Measurements from ENCODE around the gene CPEB3. TPM values are rescaled to one million over a fixed set of nuclear protein-coding genes. Genes with fewer than 3 reads are reported as not detected.

The CPEB3 gene
- total and polyA plus RNA-seq, 9 of the 15 experiments (the other 6 are each of a cell fraction or from before 2014, with no cell fraction given) = 0.15 to 1.2 (median 0.51) TPM

DNA sequence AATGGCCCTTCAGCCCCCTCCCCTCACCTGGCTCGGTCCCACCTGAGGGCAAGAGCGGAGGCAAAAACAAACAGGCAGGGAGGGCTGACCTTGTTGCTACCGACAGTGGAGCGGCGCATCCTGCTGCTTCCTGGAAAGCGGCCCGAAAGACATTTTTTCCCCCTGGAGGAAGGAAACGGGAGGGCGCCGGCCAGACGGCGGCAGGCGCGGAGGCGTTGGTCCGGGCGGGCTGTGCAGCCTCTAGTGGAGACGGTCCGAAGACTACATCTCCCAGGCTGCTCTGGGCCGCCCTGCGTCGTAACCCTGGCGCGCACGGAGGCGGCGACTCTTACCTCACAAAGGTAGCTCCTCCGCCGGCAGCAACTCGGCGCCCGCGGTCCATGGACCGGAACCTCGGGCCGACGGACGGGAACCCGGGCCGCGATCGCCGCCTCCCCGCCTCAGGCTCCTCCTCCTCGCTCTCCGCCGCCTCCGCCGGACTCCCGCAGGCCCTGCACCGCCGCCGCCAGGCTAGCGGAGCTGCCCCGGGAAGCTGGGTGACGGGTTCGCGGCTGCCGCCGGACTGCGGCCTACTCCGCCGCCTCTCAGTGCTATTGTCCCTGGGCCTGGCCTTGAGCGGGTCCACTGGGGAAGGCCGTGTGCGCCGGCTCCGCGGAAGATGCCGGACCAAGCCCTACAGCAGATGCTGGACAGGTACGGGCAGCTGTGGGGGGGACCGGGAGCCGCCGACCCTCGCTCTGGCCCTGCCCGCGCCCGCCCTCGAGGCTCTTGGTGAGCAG, at the start of gene CPEB3, which contains the start of gene MARCHF5 (continued):
- TF ChIP-seq, protein P1, sequence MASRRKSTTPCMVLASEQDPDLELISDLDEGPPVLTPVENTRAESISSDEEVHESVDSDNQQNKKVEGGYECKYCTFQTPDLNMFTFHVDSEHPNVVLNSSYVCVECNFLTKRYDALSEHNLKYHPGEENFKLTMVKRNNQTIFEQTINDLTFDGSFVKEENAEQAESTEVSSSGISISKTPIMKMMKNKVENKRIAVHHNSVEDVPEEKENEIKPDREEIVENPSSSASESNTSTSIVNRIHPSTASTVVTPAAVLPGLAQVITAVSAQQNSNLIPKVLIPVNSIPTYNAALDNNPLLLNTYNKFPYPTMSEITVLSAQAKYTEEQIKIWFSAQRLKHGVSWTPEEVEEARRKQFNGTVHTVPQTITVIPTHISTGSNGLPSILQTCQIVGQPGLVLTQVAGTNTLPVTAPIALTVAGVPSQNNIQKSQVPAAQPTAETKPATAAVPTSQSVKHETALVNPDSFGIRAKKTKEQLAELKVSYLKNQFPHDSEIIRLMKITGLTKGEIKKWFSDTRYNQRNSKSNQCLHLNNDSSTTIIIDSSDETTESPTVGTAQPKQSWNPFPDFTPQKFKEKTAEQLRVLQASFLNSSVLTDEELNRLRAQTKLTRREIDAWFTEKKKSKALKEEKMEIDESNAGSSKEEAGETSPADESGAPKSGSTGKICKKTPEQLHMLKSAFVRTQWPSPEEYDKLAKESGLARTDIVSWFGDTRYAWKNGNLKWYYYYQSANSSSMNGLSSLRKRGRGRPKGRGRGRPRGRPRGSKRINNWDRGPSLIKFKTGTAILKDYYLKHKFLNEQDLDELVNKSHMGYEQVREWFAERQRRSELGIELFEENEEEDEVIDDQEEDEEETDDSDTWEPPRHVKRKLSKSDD (conservative IDR thresholded peaks at IDR 0.05; ENCODE audit: low read length) = no peak
- TF ChIP-seq E2F4 (CRISPR knock-in tag; IDR thresholded peaks at IDR 0.05; ENCODE audit: low read depth) = no peak
- TF ChIP-seq ZNF696 (CRISPR knock-in tag; conservative IDR thresholded peaks at IDR 0.05) = no peak
- TF ChIP-seq, protein P2, sequence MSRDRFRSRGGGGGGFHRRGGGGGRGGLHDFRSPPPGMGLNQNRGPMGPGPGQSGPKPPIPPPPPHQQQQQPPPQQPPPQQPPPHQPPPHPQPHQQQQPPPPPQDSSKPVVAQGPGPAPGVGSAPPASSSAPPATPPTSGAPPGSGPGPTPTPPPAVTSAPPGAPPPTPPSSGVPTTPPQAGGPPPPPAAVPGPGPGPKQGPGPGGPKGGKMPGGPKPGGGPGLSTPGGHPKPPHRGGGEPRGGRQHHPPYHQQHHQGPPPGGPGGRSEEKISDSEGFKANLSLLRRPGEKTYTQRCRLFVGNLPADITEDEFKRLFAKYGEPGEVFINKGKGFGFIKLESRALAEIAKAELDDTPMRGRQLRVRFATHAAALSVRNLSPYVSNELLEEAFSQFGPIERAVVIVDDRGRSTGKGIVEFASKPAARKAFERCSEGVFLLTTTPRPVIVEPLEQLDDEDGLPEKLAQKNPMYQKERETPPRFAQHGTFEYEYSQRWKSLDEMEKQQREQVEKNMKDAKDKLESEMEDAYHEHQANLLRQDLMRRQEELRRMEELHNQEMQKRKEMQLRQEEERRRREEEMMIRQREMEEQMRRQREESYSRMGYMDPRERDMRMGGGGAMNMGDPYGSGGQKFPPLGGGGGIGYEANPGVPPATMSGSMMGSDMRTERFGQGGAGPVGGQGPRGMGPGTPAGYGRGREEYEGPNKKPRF (IDR thresholded peaks at IDR 0.05; ENCODE audit: low read depth, low read length) = no peak
- no peak for TF ChIP-seq SREBF2 (CRISPR knock-in tag; IDR thresholded peaks at IDR 0.05)
- TF ChIP-seq ARID4B (CRISPR knock-in tag; IDR thresholded peaks at IDR 0.05) = peak; percentile 61
- no peak for TF ChIP-seq ZNF408 (CRISPR knock-in tag; IDR thresholded peaks at IDR 0.05; ENCODE audit: low read depth)
- no peak for TF ChIP-seq KLF10 (CRISPR knock-in tag; IDR thresholded peaks at IDR 0.05)
- no peak for TF ChIP-seq ESRRB (CRISPR knock-in tag; IDR thresholded peaks at IDR 0.05; ENCODE audit: borderline replicate concordance)
- TF ChIP-seq, protein P3, sequence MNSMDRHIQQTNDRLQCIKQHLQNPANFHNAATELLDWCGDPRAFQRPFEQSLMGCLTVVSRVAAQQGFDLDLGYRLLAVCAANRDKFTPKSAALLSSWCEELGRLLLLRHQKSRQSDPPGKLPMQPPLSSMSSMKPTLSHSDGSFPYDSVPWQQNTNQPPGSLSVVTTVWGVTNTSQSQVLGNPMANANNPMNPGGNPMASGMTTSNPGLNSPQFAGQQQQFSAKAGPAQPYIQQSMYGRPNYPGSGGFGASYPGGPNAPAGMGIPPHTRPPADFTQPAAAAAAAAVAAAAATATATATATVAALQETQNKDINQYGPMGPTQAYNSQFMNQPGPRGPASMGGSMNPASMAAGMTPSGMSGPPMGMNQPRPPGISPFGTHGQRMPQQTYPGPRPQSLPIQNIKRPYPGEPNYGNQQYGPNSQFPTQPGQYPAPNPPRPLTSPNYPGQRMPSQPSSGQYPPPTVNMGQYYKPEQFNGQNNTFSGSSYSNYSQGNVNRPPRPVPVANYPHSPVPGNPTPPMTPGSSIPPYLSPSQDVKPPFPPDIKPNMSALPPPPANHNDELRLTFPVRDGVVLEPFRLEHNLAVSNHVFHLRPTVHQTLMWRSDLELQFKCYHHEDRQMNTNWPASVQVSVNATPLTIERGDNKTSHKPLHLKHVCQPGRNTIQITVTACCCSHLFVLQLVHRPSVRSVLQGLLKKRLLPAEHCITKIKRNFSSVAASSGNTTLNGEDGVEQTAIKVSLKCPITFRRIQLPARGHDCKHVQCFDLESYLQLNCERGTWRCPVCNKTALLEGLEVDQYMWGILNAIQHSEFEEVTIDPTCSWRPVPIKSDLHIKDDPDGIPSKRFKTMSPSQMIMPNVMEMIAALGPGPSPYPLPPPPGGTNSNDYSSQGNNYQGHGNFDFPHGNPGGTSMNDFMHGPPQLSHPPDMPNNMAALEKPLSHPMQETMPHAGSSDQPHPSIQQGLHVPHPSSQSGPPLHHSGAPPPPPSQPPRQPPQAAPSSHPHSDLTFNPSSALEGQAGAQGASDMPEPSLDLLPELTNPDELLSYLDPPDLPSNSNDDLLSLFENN (IDR thresholded peaks at IDR 0.05; ENCODE audit: low read depth in 2 of 2, low read length in 2 of 2) = no peak; a peak in 1 of 4 replicates
- no peak for TF ChIP-seq HNRNPUL1 (IDR thresholded peaks at IDR 0.05; ENCODE audit: low read length)
- TF ChIP-seq ZNF778 (CRISPR knock-in tag; IDR thresholded peaks at IDR 0.05) = no peak

Measured in K562 (cell line).